H9 (cell line): ENCODE measurements around the gene PMEPA1. TPM values are rescaled to one million over a fixed set of nuclear protein-coding genes. Genes with fewer than 3 reads are reported as not detected.

Experiments used
- DNase-seq: peaks from one replicate; pipeline ENCODE4 v3.0.0-alpha.2; 2017
- H2AFZ ChIP-seq: one replicate; pipeline ENCODE4 v1.6.1; 2013; ENCODE audit warnings: mild to moderate bottlenecking, low read length, control low read depth, moderate library complexity
- H2AK5ac ChIP-seq: 2 replicates; pipeline ENCODE4 v1.6.1; 2013; ENCODE audit warnings: low read length, control low read depth, mixed read lengths; ENCODE audit not compliant: insufficient read length
- H2BK120ac ChIP-seq: one replicate; pipeline ENCODE4 v1.6.1; 2013; ENCODE audit warnings: low read depth, mild to moderate bottlenecking, low read length, control low read depth, inconsistent platforms; ENCODE audit not compliant: poor library complexity, severe bottlenecking
- H2BK12ac ChIP-seq: 2 replicates; pipeline ENCODE4 v1.6.1; 2013; ENCODE audit warnings: low read length, control low read depth, mixed read lengths, low read depth; ENCODE audit not compliant: insufficient read length
- H2BK15ac ChIP-seq: 2 replicates; pipeline ENCODE4 v1.6.1; 2013; ENCODE audit warnings: low read depth, low read length, control low read depth
- H2BK20ac ChIP-seq: one replicate; pipeline ENCODE4 v1.6.1; 2013; ENCODE audit warnings: low read depth, mild to moderate bottlenecking, low read length, control low read depth, inconsistent platforms; ENCODE audit not compliant: poor library complexity, severe bottlenecking
- H2BK5ac ChIP-seq: 2 replicates; pipeline ENCODE4 v1.6.1; 2013; ENCODE audit warnings: low read length, control low read depth, mixed read lengths; ENCODE audit not compliant: insufficient read length
- H3K14ac ChIP-seq: 2 replicates; pipeline ENCODE4 v1.6.1; 2013; ENCODE audit warnings: low read length, control low read depth; ENCODE audit not compliant: insufficient read depth
- H3K18ac ChIP-seq: 2 replicates; pipeline ENCODE4 v1.6.1; 2013; ENCODE audit warnings: low read depth, mild to moderate bottlenecking, mixed read lengths, low read length, control low read depth; ENCODE audit not compliant: insufficient read length
- H3K23ac ChIP-seq: 2 replicates; pipeline ENCODE4 v1.6.1; 2013; ENCODE audit warnings: low read length, control low read depth, mixed read lengths, low read depth; ENCODE audit not compliant: insufficient read length
- H3K23me2 ChIP-seq: 2 replicates; pipeline ENCODE4 v1.6.1; 2013; ENCODE audit warnings: low read depth, mild to moderate bottlenecking, mixed read lengths, low read length, control low read depth; ENCODE audit not compliant: insufficient read length, poor library complexity, severe bottlenecking
- H3K27ac ChIP-seq: 2 replicates; pipeline ENCODE4 v1.5.1; 2013; ENCODE audit warnings: low read length, control low read depth, mixed read lengths, low read depth; ENCODE audit not compliant: insufficient read length
- H3K27me3 ChIP-seq: 2 replicates; pipeline ENCODE4 v1.6.1; 2013; ENCODE audit warnings: low read length, control low read depth, inconsistent platforms; ENCODE audit not compliant: insufficient read depth
- H3K4ac ChIP-seq: 2 replicates; pipeline ENCODE4 v1.6.1; 2013; ENCODE audit warnings: low read depth, mild to moderate bottlenecking, control low read depth, inconsistent platforms, low read length, moderate library complexity
- H3K4me1 ChIP-seq: 2 replicates; pipeline ENCODE4 v1.6.1; 2013; ENCODE audit warnings: low read length, control low read depth, inconsistent platforms; ENCODE audit not compliant: insufficient read depth
- H3K4me2 ChIP-seq: 2 replicates; pipeline ENCODE4 v1.6.1; 2013; ENCODE audit warnings: low read length, control low read depth, mixed read lengths; ENCODE audit not compliant: insufficient read length, insufficient read depth
- H3K56ac ChIP-seq: 2 replicates; pipeline ENCODE4 v1.6.1; 2013; ENCODE audit warnings: low read depth, mild to moderate bottlenecking, mixed read lengths, low read length, control low read depth; ENCODE audit not compliant: insufficient read length
- H3K79me1 ChIP-seq: 2 replicates; pipeline ENCODE4 v1.6.1; 2013; ENCODE audit warnings: low read depth, mild to moderate bottlenecking, moderate library complexity, low read length, control low read depth, inconsistent platforms; ENCODE audit not compliant: insufficient read depth, poor library complexity, severe bottlenecking
- H3K79me2 ChIP-seq: 2 replicates; pipeline ENCODE4 v1.6.1; 2013; ENCODE audit warnings: low read length, control low read depth, inconsistent platforms; ENCODE audit not compliant: insufficient read depth
- H3K9ac ChIP-seq: 2 replicates; pipeline ENCODE4 v1.6.1; 2013; ENCODE audit warnings: low read length, control low read depth, mixed read lengths; ENCODE audit not compliant: insufficient read length; ENCODE audit errors: extremely low read depth
- H3K9me3 ChIP-seq: one replicate; pipeline ENCODE4 v1.6.1; 2013; ENCODE audit warnings: low read depth, low read length, inconsistent platforms; ENCODE audit not compliant: control insufficient read depth
- H3T11ph ChIP-seq: one replicate; pipeline ENCODE4 v1.6.1; 2013; ENCODE audit warnings: mild to moderate bottlenecking, low read length, control low read depth, inconsistent platforms
- H4K20me1 ChIP-seq: one replicate; pipeline ENCODE4 v1.6.1; 2013; ENCODE audit not compliant: control insufficient read depth, insufficient read length, insufficient read depth
- H4K5ac ChIP-seq: 2 replicates; pipeline ENCODE4 v1.6.1; 2013; ENCODE audit warnings: low read depth, mild to moderate bottlenecking, mixed read lengths, low read length, control low read depth; ENCODE audit not compliant: insufficient read length
- H4K8ac ChIP-seq: replicated peaks from 2 replicates; pipeline ENCODE4 v1.6.1; 2013; ENCODE audit warnings: low read length, control low read depth, mixed read lengths, low read depth; ENCODE audit not compliant: insufficient read length
- H4K91ac ChIP-seq: 2 replicates; pipeline ENCODE4 v1.6.1; 2013; ENCODE audit warnings: low read depth, mild to moderate bottlenecking, moderate library complexity, mixed read lengths, low read length, control low read depth; ENCODE audit not compliant: insufficient read length
- H3K27ac Mint-ChIP-seq, 3 experiments: 2 replicates in 2 of 3; 3 replicates in 1 of 3; pipeline ENCODE4 v1.8.0; 2020 to 2021; ENCODE audit warnings: mixed read lengths in 3 of 3, mild to moderate bottlenecking in 1 of 3, moderate library complexity in 1 of 3
- H3K27me3 Mint-ChIP-seq: 2 replicates; pipeline ENCODE4 v1.8.0; 2021; ENCODE audit warnings: low read depth, mild to moderate bottlenecking, moderate library complexity, mixed read lengths
- H3K36me3 Mint-ChIP-seq, 3 experiments: 2 replicates in 2 of 3; 3 replicates in 1 of 3; pipeline ENCODE4 v1.8.0; 2020 to 2021; ENCODE audit warnings: low read depth in 3 of 3, mixed read lengths in 3 of 3; ENCODE audit not compliant: insufficient read depth in 1 of 3
- H3K4me1 Mint-ChIP-seq, 2 experiments: 2 replicates each; pipeline ENCODE4 v1.8.0; 2020; ENCODE audit warnings: mixed read lengths in 2 of 2
- H3K4me3 Mint-ChIP-seq, 2 experiments: 2 replicates in 1 of 2; 3 replicates in 1 of 2; pipeline ENCODE4 v1.8.0; 2020 to 2021; ENCODE audit warnings: mild to moderate bottlenecking in 2 of 2, mixed read lengths in 2 of 2, moderate library complexity in 1 of 2
- H3K9me3 Mint-ChIP-seq, 2 experiments: 2 replicates in 1 of 2; 3 replicates in 1 of 2; pipeline ENCODE4 v1.8.0; 2020; ENCODE audit warnings: mild to moderate bottlenecking in 2 of 2, mixed read lengths in 2 of 2, moderate library complexity in 1 of 2
- CTCF ChIP-seq: fragments of 200-600 bp; sonication (generic); conservative IDR thresholded peaks from 3 replicates; pipeline ENCODE4 v1.8.0; 2021; ENCODE audit warnings: antibody characterized with exemption, mild to moderate bottlenecking
- WGBS: extraction: QIAGEN DNeasy Blood & Tissue Kit; methylation state at CpG from one replicate; pipeline ENCODE4 v1.1.7; 2013; ENCODE audit warnings: missing lambda C conversion rate, low lambda C conversion rate, mixed read lengths; ENCODE audit not compliant: insufficient read length; ENCODE audit errors: extremely low coverage; 5-methylcytosine and 5-hydroxymethylcytosine counted together
- total RNA-seq: library from RNA; stranded (reverse); gene quantifications from 2 replicates; pipeline ENCODE4 v1.2.1, GENCODE V29; 2021

PMEPA1 gene
- total RNA-seq, 1 experiment from 2014 or later, result 34.6 TPM

DNA sequence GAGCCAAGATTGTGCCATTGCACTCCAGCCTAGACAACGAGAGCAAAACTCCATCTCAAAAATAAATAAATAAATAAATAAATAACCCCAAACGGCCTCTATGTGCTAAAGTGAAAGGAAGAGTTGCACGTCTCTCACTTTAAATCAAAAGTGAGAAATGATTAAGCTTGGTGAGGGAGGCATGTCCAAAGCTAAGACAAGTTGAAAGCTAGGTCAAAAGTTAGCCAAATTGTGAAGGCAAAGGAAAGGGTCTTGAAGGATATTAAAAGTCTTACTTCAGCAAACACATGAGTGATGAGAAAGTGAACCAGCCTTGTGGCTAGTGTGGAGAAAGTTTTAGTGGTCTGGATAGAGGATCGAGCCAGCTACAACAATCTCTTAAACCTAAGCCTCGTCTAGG lies 103.9 kb downstream of the PMEPA1 start:
- H4K8ac ChIP-seq, result no peak overlapping the region
- Mint-ChIP-seq H3K27ac (no peak overlapping the region), H3K4me3 (no peak overlapping the region), H3K4me1 (peaks cover 6 to 10% of the 10 kb centered on the region in 2 experiments), H3K27me3 (peaks cover 8% of the 10 kb centered on the region), H3K36me3 (no peaks in the 10 kb centered on the region; a peak in 2 of 7 replicates), H3K9me3 (no peaks in the 10 kb centered on the region; a peak in 1 of 5 replicates)
- no CpG with 5 or more reads among the region's 5 CpGs for WGBS
- no peak overlapping the region for H4K91ac ChIP-seq
- no peak overlapping the region for H2BK120ac ChIP-seq
- no peak overlapping the region for H2BK5ac ChIP-seq
- no peak overlapping the region for H3K9ac ChIP-seq
- H3K18ac ChIP-seq, result no peak overlapping the region
- no peaks in the 10 kb centered on the region for H3K79me2 ChIP-seq
- no peak overlapping the region for H3K4me2 ChIP-seq
- no peak overlapping the region for H2AFZ ChIP-seq
- TF ChIP-seq CTCF, result no peak
- no peaks in the 10 kb centered on the region for H3K9me3 ChIP-seq
- no peak overlapping the region for H3K56ac ChIP-seq
- H3K4ac ChIP-seq, result no peak overlapping the region
- H2BK20ac ChIP-seq, result no peak overlapping the region
- no peak for DNase-seq
- no peak overlapping the region for H2AK5ac ChIP-seq
- no peaks in the 10 kb centered on the region for H4K20me1 ChIP-seq
- no peak overlapping the region for H3T11ph ChIP-seq
- H4K5ac ChIP-seq, result no peak overlapping the region
- no peaks in the 10 kb centered on the region for H3K79me1 ChIP-seq
- no peaks in the 10 kb centered on the region for H3K23me2 ChIP-seq
- H2BK12ac ChIP-seq, result no peak overlapping the region
- H3K27me3 ChIP-seq, result no peaks in the 10 kb centered on the region
- no peak overlapping the region for H2BK15ac ChIP-seq
- H3K27ac ChIP-seq, result no peak overlapping the region
- no peak overlapping the region for H3K23ac ChIP-seq
- no peak overlapping the region for H3K14ac ChIP-seq
- H3K4me1 ChIP-seq, result no peaks in the 10 kb centered on the region
